ENCODE data around the gene LOXL1.

GRCh38 chr15:73908822-73909122, 17.5 kb upstream of the LOXL1 start:
- TF ChIP-seq CTCF (IDR thresholded peaks at IDR 0.05) = no peak
- no peak for TF ChIP-seq POLR2A (IDR thresholded peaks at IDR 0.05)

All from testis (tissue), 2 donors.